WERI-Rb-1 (cell line): ENCODE results near the gene APH1A.
"Not testable (repeated sequence)": the region's sequence is repeated elsewhere in the genome, so short reads cannot be mapped to it uniquely, and the experiment has no call there.

Experiments used
- DNase-seq: peaks from one replicate; pipeline ENCODE4 v3.0.0-alpha.2; 2020
- H3K27ac ChIP-seq: fragments of 250-450 bp; sonication (Bioruptor Pico); 2 replicates; pipeline ENCODE4 v1.5.1; 2020; ENCODE audit warnings: mild to moderate bottlenecking, moderate library complexity
- H3K27me3 ChIP-seq: fragments of 250-450 bp; sonication (Bioruptor Pico); 2 replicates; pipeline ENCODE4 v1.5.1; 2021; ENCODE audit warnings: mild to moderate bottlenecking, low read depth, moderate library complexity; ENCODE audit not compliant: insufficient read depth, severe bottlenecking
- H3K36me3 ChIP-seq: fragments of 250-450 bp; sonication (Bioruptor Pico); 2 replicates; pipeline ENCODE4 v1.5.1; 2020; ENCODE audit warnings: mild to moderate bottlenecking, moderate library complexity
- H3K4me3 ChIP-seq: 2 replicates; pipeline ENCODE4 v1.5.1; 2011; ENCODE audit warnings: low read depth, mild to moderate bottlenecking, control low read depth, low read length
- H3K9me3 ChIP-seq: fragments of 250-450 bp; sonication (Bioruptor Pico); 2 replicates; pipeline ENCODE4 v1.5.1; 2021; ENCODE audit warnings: mild to moderate bottlenecking, moderate library complexity; ENCODE audit not compliant: severe bottlenecking
- TF ChIP-seq, protein P1 (sequence below): IDR thresholded peaks from 2 replicates; pipeline ENCODE4 v1.5.1; 2011; ENCODE audit warnings: low read depth, mild to moderate bottlenecking, control low read depth, inconsistent platforms, low read length

APH1A gene

GRCh38 chr1:150268705-150269403, at the start of gene APH1A:
TSS of gene APH1A (minus strand) at chr1:150269016. CDS start at chr1:150268810, 206 bp downstream.
- Histone ChIP-seq H3K27ac (peak within 1 kb of the TSS; percentile 83), H3K36me3 (peaks cover 39% of the 10 kb centered on the region), H3K27me3 (no peaks in the 10 kb centered on the region), H3K9me3 (no peaks in the 10 kb centered on the region), H3K4me3 (peak within 1 kb of the TSS; percentile 88)
- peak; percentile 100 for DNase-seq
- TF ChIP-seq, protein P1, sequence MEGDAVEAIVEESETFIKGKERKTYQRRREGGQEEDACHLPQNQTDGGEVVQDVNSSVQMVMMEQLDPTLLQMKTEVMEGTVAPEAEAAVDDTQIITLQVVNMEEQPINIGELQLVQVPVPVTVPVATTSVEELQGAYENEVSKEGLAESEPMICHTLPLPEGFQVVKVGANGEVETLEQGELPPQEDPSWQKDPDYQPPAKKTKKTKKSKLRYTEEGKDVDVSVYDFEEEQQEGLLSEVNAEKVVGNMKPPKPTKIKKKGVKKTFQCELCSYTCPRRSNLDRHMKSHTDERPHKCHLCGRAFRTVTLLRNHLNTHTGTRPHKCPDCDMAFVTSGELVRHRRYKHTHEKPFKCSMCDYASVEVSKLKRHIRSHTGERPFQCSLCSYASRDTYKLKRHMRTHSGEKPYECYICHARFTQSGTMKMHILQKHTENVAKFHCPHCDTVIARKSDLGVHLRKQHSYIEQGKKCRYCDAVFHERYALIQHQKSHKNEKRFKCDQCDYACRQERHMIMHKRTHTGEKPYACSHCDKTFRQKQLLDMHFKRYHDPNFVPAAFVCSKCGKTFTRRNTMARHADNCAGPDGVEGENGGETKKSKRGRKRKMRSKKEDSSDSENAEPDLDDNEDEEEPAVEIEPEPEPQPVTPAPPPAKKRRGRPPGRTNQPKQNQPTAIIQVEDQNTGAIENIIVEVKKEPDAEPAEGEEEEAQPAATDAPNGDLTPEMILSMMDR, result no peak

GRCh38 chr1:150314691-150315090, 45.9 kb upstream of the APH1A start:
- H3K36me3 ChIP-seq, H3K4me3 ChIP-seq, H3K27ac ChIP-seq, H3K27me3 ChIP-seq, DNase-seq, H3K9me3 ChIP-seq: not testable (repeated sequence)

DNA sequence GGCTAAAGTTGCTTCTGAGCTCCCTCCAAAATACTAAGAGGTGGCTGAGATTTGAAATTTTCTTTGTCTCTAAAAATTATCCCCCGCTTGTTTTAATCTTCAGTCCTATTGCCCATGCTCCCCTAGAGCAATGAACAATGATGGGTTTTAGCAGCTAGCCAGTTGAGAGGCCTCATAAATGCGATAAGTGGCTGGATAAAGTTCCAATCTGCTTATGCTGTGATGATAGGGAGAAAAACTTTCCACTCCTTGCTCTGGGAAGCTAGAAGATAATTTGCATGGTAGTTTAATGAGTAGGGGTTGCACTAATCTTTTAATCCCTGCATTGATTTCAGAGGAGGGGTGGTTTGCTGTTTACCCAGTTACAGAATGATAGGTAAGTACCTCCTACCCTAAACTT, 42.9 kb upstream of the APH1A start:
- peak overlapping the region; percentile 12 for H3K27ac ChIP-seq
- peak; percentile 58 for DNase-seq
- no peak overlapping the region; the same call in 1 of the 2 replicates for H3K4me3 ChIP-seq
- TF ChIP-seq, protein P1, result no peak
- no peaks in the 10 kb centered on the region for H3K9me3 ChIP-seq
- H3K27me3 ChIP-seq, result no peaks in the 10 kb centered on the region
- peaks cover 28% of the 10 kb centered on the region for H3K36me3 ChIP-seq

GRCh38 chr1:150309758-150310508, 41.1 kb upstream of the APH1A start:
- H3K27me3 ChIP-seq, result no peaks in the 10 kb centered on the region
- no peak overlapping the region for H3K27ac ChIP-seq
- TF ChIP-seq, protein P1, result no peak
- H3K36me3 ChIP-seq, result peaks cover 47% of the 10 kb centered on the region
- H3K4me3 ChIP-seq, result no peak overlapping the region
- no peak for DNase-seq
- H3K9me3 ChIP-seq, result no peaks in the 10 kb centered on the region

DNA sequence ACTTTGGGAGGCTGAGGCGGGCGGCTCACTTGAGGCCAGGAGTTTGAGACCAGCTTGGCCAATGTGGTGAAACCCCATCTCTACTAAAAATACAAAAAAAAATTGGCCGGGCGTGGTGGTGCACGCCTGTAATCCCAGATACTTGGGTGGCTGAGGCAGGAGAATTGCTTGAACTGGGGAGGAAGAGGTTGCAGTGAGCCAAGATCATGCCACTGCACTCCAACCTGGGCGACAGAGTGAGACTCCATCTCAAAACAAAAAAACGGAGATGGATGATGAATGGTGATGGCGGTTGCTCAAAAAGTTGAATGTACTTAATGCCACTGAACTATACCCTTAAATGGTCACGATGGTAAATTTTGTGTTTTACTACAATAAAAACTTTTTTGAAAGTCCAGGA, 39.8 kb upstream of the APH1A start:
- peaks cover 55% of the 10 kb centered on the region for H3K36me3 ChIP-seq
- not testable (repeated sequence) for DNase-seq

GRCh38 chr1:150302902-150303301, 34.1 kb upstream of the APH1A start:
- Histone ChIP-seq H3K27me3 (no peaks in the 10 kb centered on the region), H3K4me3 (no peak overlapping the region), H3K27ac (no peak overlapping the region), H3K36me3 (peaks cover 86% of the 10 kb centered on the region), H3K9me3 (no peaks in the 10 kb centered on the region)
- DNase-seq, result no peak
- TF ChIP-seq, protein P1, result no peak

More for the DNA sequence above, 39.8 kb upstream of the APH1A start:
- not testable (repeated sequence) for H3K27me3 ChIP-seq, H3K27ac ChIP-seq, H3K9me3 ChIP-seq, H3K4me3 ChIP-seq
